Kidney (tissue), 14 donors: ENCODE data around the gene GSTK1. TPM values are rescaled to one million over a fixed set of nuclear protein-coding genes. Genes with fewer than 3 reads are reported as not detected.

Experiments
- DNase-seq, 5 donors: peaks; one replicate each; pipeline ENCODE4 v3.0.0-alpha.2; 2013 to 2020
- FAIRE-seq: peaks from 2 replicates; lab custom pipeline; 2012; peaks lifted over from hg19 to GRCh38; lab: Jason Lieb, UNC
- H3K27ac ChIP-seq, 2 donors: one replicate each; pipeline ENCODE4 v1.7.0; 2013; ENCODE audit warnings: low read depth in 2 of 2, low read length in 2 of 2, inconsistent platforms in 1 of 2
- H3K27me3 ChIP-seq: one replicate; pipeline ENCODE4 v1.7.1; 2013; ENCODE audit warnings: low read length, inconsistent platforms; ENCODE audit not compliant: control insufficient read depth, insufficient read depth
- H3K36me3 ChIP-seq, 3 donors: one replicate each; pipeline versions ENCODE4 v1.7.0 to v1.7.1; 2013; ENCODE audit warnings: low read length in 3 of 3, control low read depth in 1 of 3, inconsistent platforms in 1 of 3; ENCODE audit not compliant: insufficient read depth in 3 of 3, control insufficient read depth in 2 of 3
- H3K4me1 ChIP-seq, 3 donors: one replicate each; pipeline versions ENCODE4 v1.7.0 to v1.7.1; 2013; ENCODE audit warnings: low read length in 3 of 3, inconsistent platforms in 1 of 3, low read depth in 1 of 3; ENCODE audit not compliant: control insufficient read depth in 2 of 3, insufficient read depth in 2 of 3
- H3K4me3 ChIP-seq, 3 donors: one replicate each; pipeline versions ENCODE4 v1.7.0 to v1.8.1; 2013; ENCODE audit warnings: low read length in 3 of 3, control low read depth in 1 of 3, inconsistent platforms in 1 of 3
- H3K9ac ChIP-seq, 3 donors: one replicate each; pipeline versions ENCODE4 v1.7.0 to v1.7.1; 2013; ENCODE audit warnings: low read length in 3 of 3, control low read depth in 1 of 3, inconsistent platforms in 1 of 3
- H3K9me3 ChIP-seq, 3 donors: one replicate each; pipeline versions ENCODE4 v1.7.0 to v1.7.1; 2013; ENCODE audit warnings: low read length in 3 of 3, control low read depth in 1 of 3, inconsistent platforms in 1 of 3; ENCODE audit not compliant: control insufficient read depth in 2 of 3, insufficient read depth in 1 of 3
- CTCF ChIP-seq: IDR thresholded peaks from 3 replicates; pipeline ENCODE4 v1.5.1; 2012; ENCODE audit warnings: mild to moderate bottlenecking, moderate library complexity, borderline replicate concordance; ENCODE audit not compliant: insufficient read depth; ENCODE audit errors: extremely low read depth
- intact Hi-C: fragments of 100-400 bp; cut with DNase I; formaldehyde crosslinking; loops from one replicate; pipeline ENCODE4 v1.11.1; 2022
- polyA plus RNA-seq: library from polyadenylated mRNA; stranded (reverse); fragments of 350-450 nt; fragmentation: Illumina TruSeq; extraction: RNeasy Lipid Tissue Mini Kit (QIAGEN cat#74804); gene quantifications from one replicate; pipeline ENCODE4 v1.2.3, GENCODE V29; 2014; ENCODE audit warnings: low read depth, low replicate concordance; ENCODE audit not compliant: insufficient read depth
- total RNA-seq: library from RNA; stranded (reverse); fragmentation: NEBNext Ultra II Directional; extraction: Animal tissue kit (Norgen Biotek cat#: 25700); gene quantifications from one replicate; pipeline ENCODE4 v1.2.1, GENCODE V29; 2021
- donor health status: control.
- donor health status: control.
- donor health status: control.
- donor health status: control.
- donor health status: control.
- donor health status: DM: yes; HTN: yes; CAD: no.
- donor health status: Normal renal cell carcinoma (clear cell type).

The GSTK1 gene
- total and polyA plus RNA-seq, 2 donors from 2014 or later: 176 to 469 TPM

- Histone ChIP-seq H3K4me3 (no peak overlapping the region), H3K4me1 (peaks cover 0 to 3% (median 0%) of the 10 kb centered on the region in 3 donors), H3K9me3 (no peaks in the 10 kb centered on the region), H3K27ac (no peak overlapping the region), H3K27me3 (no peaks in the 10 kb centered on the region), H3K36me3 (no peaks in the 10 kb centered on the region), H3K9ac (no peak overlapping the region)
- no peak for FAIRE-seq
- TF ChIP-seq CTCF: no peak
- no peak for DNase-seq
- intact Hi-C loops: no loop called here
Measured at GRCh38 chr7:143250199-143250598, 13.0 kb upstream of the GSTK1 start.

DNA sequence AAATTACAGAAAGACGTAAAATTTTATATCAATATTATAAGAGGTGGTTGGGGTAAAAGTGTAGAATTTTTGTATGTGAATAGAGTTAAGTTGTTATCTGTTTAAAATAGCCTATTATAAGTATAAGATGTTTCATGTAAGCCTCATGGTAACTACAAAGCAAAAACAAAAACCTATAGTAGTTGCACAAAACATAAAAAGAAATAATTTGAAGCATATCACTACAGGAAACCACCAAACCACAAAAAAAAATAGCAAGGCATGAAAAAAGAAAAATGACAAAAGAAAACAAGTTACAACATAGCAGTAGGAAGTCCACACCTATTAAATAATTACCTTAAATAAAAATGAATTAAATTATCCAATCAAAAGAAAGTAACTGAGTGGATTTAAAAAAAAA lies 12.4 kb upstream of the GSTK1 start:
- no peak for TF ChIP-seq CTCF
- intact Hi-C loops: no loop called here
- Histone ChIP-seq H3K36me3 (no peaks in the 10 kb centered on the region), H3K27me3 (no peaks in the 10 kb centered on the region), H3K9me3 (no peaks in the 10 kb centered on the region), H3K4me3 (no peak overlapping the region), H3K9ac (no peak overlapping the region), H3K4me1 (peaks cover 0 to 3% (median 0%) of the 10 kb centered on the region in 3 donors), H3K27ac (no peak overlapping the region)
- DNase-seq: no peak
- no peak for FAIRE-seq

DNA sequence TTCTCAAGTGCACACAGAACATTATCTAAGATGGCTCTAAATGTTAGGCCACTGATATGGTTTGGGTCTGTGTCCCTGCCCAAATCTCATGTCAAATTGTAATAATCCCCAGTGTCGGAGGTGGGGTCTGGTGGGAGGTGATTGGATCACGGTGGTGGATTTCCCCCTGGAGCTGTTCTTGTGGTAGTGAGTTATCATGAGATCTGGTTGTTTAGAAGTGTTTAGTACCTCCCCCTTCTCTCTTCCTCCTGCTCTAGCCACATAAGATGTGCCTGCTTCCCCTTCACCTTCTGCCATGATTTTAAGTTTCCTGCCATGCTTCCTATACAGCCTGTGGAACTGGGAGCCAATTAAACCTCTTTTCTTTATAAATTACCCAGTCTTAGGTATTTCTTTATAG lies 11.2 kb upstream of the GSTK1 start:
- Histone ChIP-seq H3K4me1 (peaks cover 0 to 3% (median 0%) of the 10 kb centered on the region in 3 donors), H3K27me3 (no peaks in the 10 kb centered on the region), H3K9ac (no peak overlapping the region), H3K27ac (no peak overlapping the region), H3K36me3 (no peaks in the 10 kb centered on the region), H3K4me3 (no peak overlapping the region), H3K9me3 (no peaks in the 10 kb centered on the region)
- no peak for TF ChIP-seq CTCF
- no peak for FAIRE-seq
- intact Hi-C loops: no loop called here
- DNase-seq: no peak

GRCh38 chr7:143255564-143255963 lies 7.7 kb upstream of the GSTK1 start:
- intact Hi-C loops: no loop called here
- no peak overlapping the region for H3K4me3 ChIP-seq

More at GRCh38 chr7:143255564-143255963, 7.7 kb upstream of the GSTK1 start:
- H3K27ac ChIP-seq: no peak overlapping the region
- DNase-seq: no peak
- TF ChIP-seq CTCF: no peak
- H3K4me1 ChIP-seq: no peaks in the 10 kb centered on the region
- H3K27me3 ChIP-seq: no peaks in the 10 kb centered on the region
- no peak for FAIRE-seq
- no peak overlapping the region for H3K9ac ChIP-seq
- no peaks in the 10 kb centered on the region for H3K9me3 ChIP-seq
- H3K36me3 ChIP-seq: no peaks in the 10 kb centered on the region
